Right cardiac atrium (tissue), 5 donors: Measurements from ENCODE around the gene NCOR2. TPM values are rescaled to one million over a fixed set of nuclear protein-coding genes. Genes with fewer than 3 reads are reported as not detected.

Source experiments
- ATAC-seq, 2 donors: fragments of 200-7000 bp; cut with Tn5 transposase; one replicate each; pipeline versions ENCODE4 v1.8.0 to v1.9.1; 2020; ENCODE audit warnings: moderate library complexity in 2 of 2, mild to moderate bottlenecking in 1 of 2
- DNase-seq, 3 donors: peaks; one replicate each; pipeline ENCODE4 v3.0.0-alpha.2; 2020
- H3K27ac ChIP-seq: one replicate; pipeline ENCODE4 v1.5.1; 2013; ENCODE audit warnings: mild to moderate bottlenecking, low read length, control low read depth, moderate library complexity
- H3K27me3 ChIP-seq: one replicate; pipeline ENCODE4 v1.6.1; 2013; ENCODE audit not compliant: control insufficient read depth, insufficient read depth
- H3K4me1 ChIP-seq: one replicate; pipeline ENCODE4 v1.6.1; 2013; ENCODE audit warnings: low read length; ENCODE audit not compliant: control insufficient read depth, insufficient read depth
- H3K4me3 ChIP-seq: one replicate; pipeline ENCODE4 v1.5.1; 2013; ENCODE audit warnings: low read length, control low read depth
- H3K9me3 ChIP-seq: one replicate; pipeline ENCODE4 v1.6.1; 2013; ENCODE audit warnings: low read length; ENCODE audit not compliant: control insufficient read depth
- WGBS: extraction: QIAGEN DNeasy Blood & Tissue Kit; methylation state at CpG from one replicate; pipeline ENCODE4 v1.1.7; 2013; 5-methylcytosine and 5-hydroxymethylcytosine counted together
- intact Hi-C, 4 donors: fragments of 100-400 bp; cut with DNase I; formaldehyde crosslinking; loops; one replicate each; pipeline versions ENCODE4 v1.11.0 to v1.14.0; 2022 to 2023
- polyA plus RNA-seq: library from polyadenylated mRNA; stranded (reverse); fragments of 200-250 nt; gene quantifications from one replicate; pipeline ENCODE4 v1.2.3, GENCODE V29; 2013
- total RNA-seq, 4 donors: library from RNA; stranded (reverse); fragmentation: NEBNext Ultra II Directional; extraction: Animal tissue kit (Norgen Biotek cat#: 25700); gene quantifications; one replicate each; pipeline ENCODE4 v1.2.1, GENCODE V29; 2021
- donor health status: healthy with polysubstance abuse.
- donor health status: DM: no; HTN: yes; CAD: no.
- donor health status: DM: no; HTN: no; CAD: no.
- donor health status: DM: no; HTN: yes; CAD: no; lungs with severe emphysema.
- donor health status: DM: yes; HTN: yes; CAD: no.

Gene NCOR2
- total and polyA plus RNA-seq, 5 donors = 66.4 to 166 (median 140) TPM

GRCh38 chr12:124565656-124566160 is 1.7 kb downstream of the NCOR2 start:
- 5% methylated on average over 14 of the region's 14 CpGs for WGBS
- H3K4me1 ChIP-seq = peaks cover 11% of the 10 kb centered on the region
- intact Hi-C loops = loop anchor here (5.0 to 10.0 kb wide), 8 partner anchors 48 to 202 kb away; no protein-coding TSS in a partner anchor
- peak in 1 of 3 donors; percentile 63 for DNase-seq
- H3K27ac ChIP-seq = peak overlapping the region; percentile 89
- H3K4me3 ChIP-seq = peak overlapping the region; percentile 84
- H3K27me3 ChIP-seq = no peaks in the 10 kb centered on the region
- no peak for ATAC-seq
- H3K9me3 ChIP-seq = no peaks in the 10 kb centered on the region

- no peaks in the 10 kb centered on the region for H3K9me3 ChIP-seq
- WGBS = 51% methylated on average over 19 of the region's 19 CpGs
- DNase-seq (peak in 2 of 3 donors; percentile 53 to 68), ATAC-seq (no peak)
- no peak overlapping the region for H3K27ac ChIP-seq
- intact Hi-C loops = loop anchor here (5.0 to 10.0 kb wide), 9 partner anchors 38 to 202 kb away; no protein-coding TSS in a partner anchor
- H3K27me3 ChIP-seq = no peaks in the 10 kb centered on the region
- H3K4me1 ChIP-seq = peaks cover 11% of the 10 kb centered on the region
- H3K4me3 ChIP-seq = no peak overlapping the region
Observed at GRCh38 chr12:124564971-124565491, 2.4 kb downstream of the NCOR2 start.

- H3K27me3 ChIP-seq = no peaks in the 10 kb centered on the region
- H3K4me1 ChIP-seq = peaks cover 10% of the 10 kb centered on the region
- peak overlapping the region; percentile 10 for H3K27ac ChIP-seq
- WGBS = 33% methylated on average over 19 of the region's 19 CpGs
- intact Hi-C loops = loop anchor here (5.0 to 10.0 kb wide), 5 partner anchors 37 to 200 kb away; no protein-coding TSS in a partner anchor
- H3K9me3 ChIP-seq = no peaks in the 10 kb centered on the region
- no peak for ATAC-seq
- DNase-seq = no peak
- H3K4me3 ChIP-seq = no peak overlapping the region
Observed at GRCh38 chr12:124564232-124564958, 3.0 kb downstream of the NCOR2 start.

GRCh38 chr12:124563809-124564208 is 3.6 kb downstream of the NCOR2 start:
- no peak for ATAC-seq
- DNase-seq = no peak
- Histone ChIP-seq H3K27ac (peak overlapping the region; percentile 10), H3K4me3 (no peak overlapping the region), H3K4me1 (peaks cover 4% of the 10 kb centered on the region), H3K27me3 (no peaks in the 10 kb centered on the region), H3K9me3 (no peaks in the 10 kb centered on the region)
- intact Hi-C loops = loop anchor here (5.0 to 10.0 kb wide), 5 partner anchors 37 to 201 kb away; no protein-coding TSS in a partner anchor
- 84% methylated on average over 10 of the region's 10 CpGs for WGBS

GRCh38 chr12:124563401-124563800 is 4.0 kb downstream of the NCOR2 start:
- 70% methylated on average over 11 of the region's 11 CpGs for WGBS
- no peak overlapping the region for H3K4me3 ChIP-seq
- intact Hi-C loops = loop anchor here (5.0 to 10.0 kb wide), 5 partner anchors 36 to 201 kb away; no protein-coding TSS in a partner anchor
- ATAC-seq (no peak), DNase-seq (no peak)
- peaks cover 4% of the 10 kb centered on the region for H3K4me1 ChIP-seq
- H3K9me3 ChIP-seq = no peaks in the 10 kb centered on the region
- H3K27me3 ChIP-seq = no peaks in the 10 kb centered on the region
- no peak overlapping the region for H3K27ac ChIP-seq

DNA sequence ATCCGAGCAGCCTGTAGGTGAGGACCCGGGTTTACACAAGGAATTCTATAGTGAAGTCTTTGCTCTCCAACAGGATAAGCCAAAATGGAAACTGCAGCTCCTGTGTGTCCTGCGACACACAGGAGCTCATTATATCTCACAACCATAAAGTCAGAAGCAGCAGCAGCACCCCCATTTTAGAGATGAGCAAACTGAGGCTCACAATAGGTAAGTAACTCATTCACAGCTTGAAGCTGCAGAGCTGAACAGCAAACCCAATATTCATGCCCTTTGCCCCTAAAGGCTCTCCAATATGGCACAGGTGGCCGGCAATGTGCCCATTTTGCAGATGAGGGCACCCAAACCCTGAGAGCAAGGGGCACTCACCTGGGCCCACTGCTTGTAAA is 4.6 kb downstream of the NCOR2 start:
- intact Hi-C loops = loop anchor here (5.0 to 10.0 kb wide), 5 partner anchors 35 to 202 kb away; no protein-coding TSS in a partner anchor
- Histone ChIP-seq H3K4me1 (peaks cover 2% of the 10 kb centered on the region), H3K4me3 (no peak overlapping the region), H3K27ac (no peak overlapping the region), H3K27me3 (no peaks in the 10 kb centered on the region), H3K9me3 (no peaks in the 10 kb centered on the region)
- 85% methylated on average over 4 of the region's 4 CpGs for WGBS
- ATAC-seq = no peak
- no peak for DNase-seq

DNA sequence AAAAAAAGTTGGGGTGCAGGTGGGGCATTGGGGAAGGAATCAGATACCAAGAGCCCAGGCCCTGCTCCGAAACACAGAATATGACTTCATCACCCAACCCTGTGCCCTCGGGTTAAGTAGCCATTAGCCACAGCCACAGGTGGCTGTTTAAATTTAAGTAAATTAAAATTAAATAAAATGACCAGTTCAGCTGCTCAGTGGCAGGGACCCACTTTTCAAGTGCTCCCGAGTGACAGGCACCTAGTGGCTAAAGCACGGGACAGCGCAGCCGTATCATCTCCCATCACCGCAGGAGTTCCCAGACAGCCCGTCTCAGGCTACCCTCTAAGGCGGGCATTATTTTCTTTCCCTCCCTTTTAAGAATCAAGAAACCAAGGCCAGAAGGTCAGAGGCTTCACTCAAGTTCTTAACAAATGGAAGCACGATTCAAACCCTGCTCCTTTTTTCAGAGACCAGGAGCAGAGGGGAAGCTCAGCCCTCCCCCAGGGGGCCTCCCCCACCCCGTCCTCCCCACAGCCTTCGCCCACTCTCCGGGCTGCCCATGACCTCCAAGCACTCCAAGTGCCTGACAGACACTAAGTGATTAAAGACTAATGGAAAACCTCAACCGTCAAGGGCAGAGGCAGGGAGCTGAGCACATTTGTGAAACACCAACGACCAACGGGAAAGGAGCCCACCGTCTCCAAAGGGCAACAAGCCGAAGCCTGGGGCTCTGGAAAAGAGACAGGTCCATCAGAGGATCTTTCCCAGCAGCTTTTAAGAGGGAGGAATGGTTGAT is 5.2 kb downstream of the NCOR2 start:
- intact Hi-C loops = loop anchor here (5.0 to 10.0 kb wide), 5 partner anchors 35 to 203 kb away; no protein-coding TSS in a partner anchor
- Histone ChIP-seq H3K4me3 (no peak overlapping the region), H3K4me1 (peaks cover 8% of the 10 kb centered on the region), H3K27ac (no peak overlapping the region), H3K9me3 (no peaks in the 10 kb centered on the region), H3K27me3 (no peaks in the 10 kb centered on the region)
- DNase-seq = peak in 1 of 3 donors; percentile 21
- 66% methylated on average over 18 of the region's 18 CpGs for WGBS
- no peak for ATAC-seq

DNA sequence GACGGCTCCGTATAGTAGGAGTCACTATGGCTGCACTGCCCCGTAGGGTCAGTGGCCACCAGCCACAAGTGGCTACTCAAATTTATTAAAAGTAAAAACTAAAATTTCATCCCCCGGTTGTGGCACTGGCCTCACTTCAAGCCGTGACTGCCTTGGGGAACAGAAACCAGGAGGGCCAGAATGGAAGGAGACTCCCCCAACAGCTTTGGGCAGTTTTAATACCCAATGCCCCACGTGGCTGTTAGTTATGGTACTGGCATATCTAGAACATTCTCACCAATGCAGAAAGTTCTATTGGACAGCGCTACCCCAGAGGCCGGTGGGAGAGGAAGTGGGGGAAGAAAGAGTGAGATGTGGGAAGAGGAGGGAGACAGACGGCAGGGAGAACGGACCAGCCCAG is 6.2 kb downstream of the NCOR2 start:
- ATAC-seq (no peak), DNase-seq (no peak)
- Histone ChIP-seq H3K9me3 (no peaks in the 10 kb centered on the region), H3K4me1 (peaks cover 9% of the 10 kb centered on the region), H3K4me3 (no peak overlapping the region), H3K27me3 (no peaks in the 10 kb centered on the region), H3K27ac (no peak overlapping the region)
- intact Hi-C loops = loop anchor here (5.0 to 10.0 kb wide), 5 partner anchors 34 to 204 kb away; no protein-coding TSS in a partner anchor
- WGBS = 53% methylated on average over 10 of the region's 10 CpGs

DNA sequence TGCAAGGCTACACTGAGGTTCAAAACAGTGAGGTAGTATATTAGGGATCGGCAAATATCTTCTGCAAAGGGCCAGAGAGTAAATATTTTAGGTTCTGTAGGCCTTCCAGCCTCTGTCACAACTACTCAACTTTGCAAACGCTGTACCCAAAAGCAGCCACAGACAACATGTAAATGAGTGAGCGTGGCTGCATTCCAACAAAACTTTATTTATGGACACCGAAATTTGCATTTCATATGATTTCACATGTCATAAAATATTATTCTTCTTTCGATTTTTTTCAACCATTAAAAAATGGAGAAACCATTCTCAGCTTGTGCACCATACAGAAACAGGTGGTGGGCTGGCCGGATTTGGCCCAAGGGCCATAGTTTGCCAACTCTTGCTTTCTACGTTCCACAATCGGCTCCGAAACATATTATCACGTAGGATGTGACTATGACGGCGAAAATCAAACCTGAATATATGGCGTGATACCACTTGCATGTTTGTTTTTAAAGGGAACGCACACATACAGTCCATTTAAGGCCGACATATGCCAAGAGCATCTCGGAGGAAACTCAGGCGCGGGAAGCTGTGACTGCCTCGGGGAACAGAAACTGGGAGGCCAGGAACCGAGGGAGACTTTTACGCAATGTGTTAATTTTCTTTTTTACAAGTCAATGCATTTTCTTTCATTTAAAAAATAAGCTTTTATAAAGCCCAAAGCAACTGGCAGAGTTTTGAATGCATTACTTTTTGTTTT is 7.1 kb downstream of the NCOR2 start:
- intact Hi-C loops = loop anchor here (5.0 to 10.0 kb wide), 5 partner anchors 33 to 204 kb away; no protein-coding TSS in a partner anchor
- H3K4me1 ChIP-seq = peaks cover 8% of the 10 kb centered on the region
- no peaks in the 10 kb centered on the region for H3K27me3 ChIP-seq

More for the DNA sequence above, 7.1 kb downstream of the NCOR2 start:
- Histone ChIP-seq H3K4me3 (no peak overlapping the region), H3K27ac (no peak overlapping the region), H3K9me3 (no peaks in the 10 kb centered on the region)
- 71% methylated on average over 21 of the region's 21 CpGs for WGBS
- DNase-seq (peak in 1 of 3 donors; percentile 54), ATAC-seq (no peak)
